HG02798 (cell line): ENCODE data around the gene BCAS3.

Experiments
- ATAC-seq: cut with Tn5 transposase; IDR thresholded peaks from one replicate; pipeline ENCODE4 v1.9.1; 2021; ENCODE audit warnings: mild to moderate bottlenecking; ENCODE audit not compliant: unreplicated experiment, poor library complexity

Gene BCAS3

GRCh38 chr17:61406971-61407911, 729.6 kb downstream of the BCAS3 start:
- ATAC-seq, result no peak

- no peak for ATAC-seq
These were observed 730.7 kb downstream of the BCAS3 start for GRCh38 chr17:61408151-61409041.

GRCh38 chr17:61409301-61410112, 731.9 kb downstream of the BCAS3 start:
- ATAC-seq, result peak; percentile 27

DNA sequence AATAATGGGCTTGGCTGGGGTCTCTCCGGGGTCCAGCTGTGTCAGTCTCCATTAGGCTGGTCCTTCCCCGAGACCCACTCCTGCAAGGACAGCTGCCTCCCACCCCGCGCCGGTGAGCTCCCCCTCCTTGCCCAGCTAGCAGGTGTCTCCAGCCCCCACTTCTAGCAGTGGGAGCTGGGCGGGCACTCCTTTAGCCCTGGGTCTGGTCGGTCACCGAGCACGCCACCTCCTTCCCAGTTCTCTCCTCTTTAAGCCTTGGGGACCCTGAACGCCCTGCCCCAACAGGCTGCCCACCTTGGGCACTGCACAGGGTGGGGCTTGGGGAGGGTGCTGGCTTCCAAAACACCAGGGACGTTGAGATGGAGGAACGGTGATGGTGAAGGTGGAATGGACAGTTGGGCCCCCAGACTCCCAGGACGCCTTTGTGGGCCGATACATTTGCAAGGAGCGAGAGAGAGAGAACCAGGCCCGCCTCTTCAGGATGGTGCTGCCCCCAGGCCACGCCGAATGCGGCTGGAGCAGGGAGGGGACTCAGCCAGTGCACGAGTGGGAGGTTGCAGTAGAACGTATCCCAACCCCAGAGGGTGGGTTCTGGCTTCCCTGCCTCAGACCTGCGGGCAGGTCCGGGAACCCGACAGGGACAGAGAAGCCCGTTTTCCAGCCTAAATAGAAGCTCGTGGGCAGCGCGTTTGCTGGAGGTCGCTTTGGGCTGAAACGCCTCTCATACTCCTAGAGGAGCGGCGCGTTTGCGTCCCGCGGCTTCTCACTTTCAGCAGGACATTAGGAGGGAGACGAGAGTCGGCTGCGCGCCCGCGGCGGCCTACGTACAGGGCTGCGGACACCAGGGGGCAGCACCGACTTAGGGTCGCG, 732.7 kb downstream of the BCAS3 start:
- ATAC-seq, result no peak

DNA sequence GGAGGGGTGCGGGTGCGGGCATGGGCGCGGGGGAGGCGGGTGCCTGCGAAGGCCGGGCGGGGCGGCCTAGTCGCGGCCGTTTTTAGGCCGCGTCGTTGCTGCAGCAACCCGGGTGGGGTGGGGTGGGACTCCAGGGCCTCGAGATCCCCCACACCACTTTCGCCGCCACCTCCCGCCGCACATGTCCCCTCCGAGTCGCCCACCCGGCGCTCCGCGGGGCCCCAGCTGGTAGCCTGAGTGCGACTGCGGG, 733.3 kb downstream of the BCAS3 start:
- ATAC-seq, result no peak

- ATAC-seq, result no peak
These were observed 733.9 kb downstream of the BCAS3 start for GRCh38 chr17:61411261-61412142.

DNA sequence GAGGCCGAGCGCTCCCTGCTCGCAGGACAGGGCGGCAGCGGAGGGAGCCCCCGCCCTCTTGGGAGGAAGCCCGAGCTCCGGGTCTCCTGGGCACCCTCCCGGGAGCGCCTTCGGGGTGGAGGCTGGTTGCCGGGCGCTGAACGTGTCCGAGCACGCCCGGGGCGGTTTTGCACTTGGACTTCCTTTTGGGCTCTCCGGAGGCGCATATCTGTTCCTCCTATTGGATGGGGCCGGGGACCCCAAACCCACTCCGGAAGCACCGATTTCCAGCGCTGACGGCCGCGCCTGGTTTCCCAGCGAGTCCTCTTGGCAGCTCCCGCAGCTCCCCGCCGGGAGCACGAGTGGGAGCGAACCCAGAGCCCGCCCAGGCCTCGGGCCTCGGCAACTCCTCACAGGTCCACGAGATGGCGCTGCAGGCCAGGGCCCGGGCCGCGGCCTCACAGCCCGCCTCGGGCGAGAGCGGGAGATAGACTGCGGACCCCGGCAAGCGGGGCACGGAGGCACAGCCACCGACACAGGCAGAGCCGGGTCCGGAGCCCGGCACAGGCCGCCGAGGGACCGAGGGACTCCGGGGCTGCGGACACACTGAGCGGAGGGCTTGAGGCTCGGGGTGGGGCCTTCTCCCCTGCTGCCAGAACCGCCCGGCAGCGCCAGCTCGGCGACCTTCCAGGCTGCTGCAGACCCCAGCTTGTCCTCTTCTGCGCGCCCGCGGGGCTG, 734.6 kb downstream of the BCAS3 start:
- ATAC-seq, result peak; percentile 71

GRCh38 chr17:61412860-61413660, 735.4 kb downstream of the BCAS3 start:
- ATAC-seq, result no peak

DNA sequence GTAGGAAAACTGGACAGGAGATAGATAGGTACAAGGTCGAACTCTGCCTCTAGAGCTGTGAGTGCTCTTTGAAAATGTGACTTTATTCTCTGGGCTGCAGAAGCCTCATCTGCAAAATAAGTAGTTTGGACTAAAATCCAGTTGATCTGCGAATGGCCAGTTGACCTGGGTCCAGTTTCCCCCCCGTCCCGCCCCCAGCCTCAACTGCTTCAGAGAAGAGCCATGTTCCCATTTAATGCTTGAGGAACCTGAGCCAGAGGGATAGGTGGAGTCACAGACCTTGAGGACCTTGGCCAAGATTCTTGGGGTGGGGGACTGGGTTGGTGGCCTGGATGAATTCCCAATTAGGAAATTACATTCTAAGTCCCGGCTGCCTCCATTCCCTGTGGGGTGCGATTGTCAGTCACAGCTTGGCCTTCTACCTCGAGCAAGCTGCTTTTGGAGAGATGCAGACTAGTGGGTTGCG, 736.0 kb downstream of the BCAS3 start:
- no peak for ATAC-seq

GRCh38 chr17:61414141-61414935, 736.7 kb downstream of the BCAS3 start:
- ATAC-seq, result no peak

- no peak for ATAC-seq
These were observed 737.2 kb downstream of the BCAS3 start for GRCh38 chr17:61414936-61415251.

DNA sequence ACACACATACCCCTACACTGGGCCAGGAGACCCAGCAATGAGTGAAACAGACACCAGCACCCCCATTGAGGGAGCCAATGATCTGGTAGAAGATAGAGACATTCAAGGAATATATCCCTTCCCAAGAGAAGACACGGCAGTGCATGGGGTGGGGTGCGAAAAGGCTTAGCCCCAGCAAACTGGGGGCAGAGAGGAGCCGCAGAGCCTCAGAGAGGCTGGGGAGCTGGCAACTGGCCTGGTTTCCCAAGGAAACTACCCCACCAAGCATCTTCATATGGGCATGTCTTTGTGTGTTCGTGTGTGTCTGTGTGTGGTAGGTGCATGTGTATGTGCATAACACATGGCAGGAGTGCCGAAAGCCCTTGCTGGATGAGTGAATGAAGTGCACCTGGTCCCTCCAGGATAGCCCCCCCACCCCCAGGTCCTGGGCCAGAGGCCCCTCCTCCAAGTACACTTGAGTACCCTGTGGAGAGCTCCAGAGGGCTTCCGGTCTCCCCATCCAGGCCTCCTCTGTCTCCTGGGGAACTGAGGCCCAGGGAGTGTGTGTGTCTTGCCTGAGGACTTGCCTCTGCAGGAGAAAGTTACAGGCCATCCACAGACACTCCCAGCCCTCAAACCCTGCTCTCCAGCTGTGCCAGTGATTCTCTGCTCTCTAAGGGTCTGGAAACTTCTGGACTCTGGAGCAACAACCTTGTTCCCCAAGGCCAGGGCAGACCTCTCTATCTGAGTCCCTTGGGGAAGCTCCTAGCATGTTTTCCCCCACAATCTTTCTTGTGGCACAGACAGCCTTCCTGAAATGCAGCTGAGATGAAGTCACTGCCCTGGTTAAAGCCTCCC, 737.9 kb downstream of the BCAS3 start:
- no peak for ATAC-seq

DNA sequence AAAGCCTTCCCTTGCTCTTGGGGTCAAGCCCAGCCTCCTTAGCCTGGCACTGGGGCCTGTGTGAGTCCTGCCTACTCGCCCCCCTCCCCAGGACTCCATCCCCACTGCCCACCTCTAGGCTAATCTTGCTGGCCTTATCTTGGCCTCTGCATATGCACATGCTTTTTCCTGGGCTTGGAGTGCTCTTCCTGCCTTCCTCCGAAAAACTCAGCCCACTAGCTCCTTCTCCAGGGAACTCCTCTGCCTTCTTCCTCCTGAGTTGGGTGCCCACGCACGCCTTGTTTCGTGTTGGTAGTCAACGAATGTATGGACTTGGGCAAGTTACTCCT, 738.5 kb downstream of the BCAS3 start:
- no peak for ATAC-seq

GRCh38 chr17:61416540-61417363, 739.1 kb downstream of the BCAS3 start:
- ATAC-seq, result peak; percentile 45

DNA sequence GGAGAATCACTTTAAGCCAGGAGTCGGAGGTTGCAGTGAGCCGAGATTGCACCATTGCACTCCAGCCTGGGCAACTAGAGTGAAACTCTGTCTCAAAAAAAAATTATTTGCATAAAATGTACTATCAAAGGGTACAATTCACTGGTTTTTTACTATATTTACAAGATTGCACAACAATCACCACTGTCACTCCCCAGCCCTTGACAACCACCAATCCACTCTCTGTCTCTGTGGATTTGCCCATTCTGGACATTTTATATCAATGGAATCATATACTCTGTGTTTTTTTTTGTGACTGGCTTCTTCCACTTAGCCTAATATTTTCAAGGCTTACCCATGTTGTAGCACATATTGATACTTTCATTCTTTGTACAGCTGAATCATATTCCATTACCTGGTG, 740.8 kb downstream of the BCAS3 start:
- ATAC-seq, result no peak
